HG03565 (cell line): ENCODE data around the gene PDZD2.
"Not testable (repeated sequence)": the region's sequence is repeated elsewhere in the genome, so short reads cannot be mapped to it uniquely, and the experiment has no call there.

ENCODE experiments used
- ATAC-seq: cut with Tn5 transposase; IDR thresholded peaks from one replicate; pipeline ENCODE4 v1.9.1; 2021; ENCODE audit warnings: mild to moderate bottlenecking, moderate library complexity; ENCODE audit not compliant: unreplicated experiment

PDZD2 gene

DNA sequence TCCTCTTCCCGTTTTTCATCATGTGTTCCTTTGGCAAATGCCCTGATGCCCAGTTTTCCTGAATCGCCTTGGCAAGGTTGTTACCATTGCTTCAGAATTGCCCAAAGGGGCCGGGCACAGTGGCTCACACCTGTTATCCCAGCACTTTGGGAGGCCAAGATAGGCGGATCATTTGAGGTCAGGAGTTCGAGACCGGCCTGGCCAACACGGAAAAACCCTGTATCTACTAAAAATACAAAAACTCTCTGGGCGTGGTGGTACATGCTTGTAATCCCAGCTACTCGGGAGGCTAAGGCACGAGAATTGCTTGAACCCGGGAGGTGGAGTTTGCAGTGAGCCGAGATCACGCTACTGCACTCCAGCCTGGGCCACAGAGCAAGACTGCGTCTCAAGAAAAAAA is 125.8 kb downstream of the PDZD2 start:
- ATAC-seq: not testable (repeated sequence)

DNA sequence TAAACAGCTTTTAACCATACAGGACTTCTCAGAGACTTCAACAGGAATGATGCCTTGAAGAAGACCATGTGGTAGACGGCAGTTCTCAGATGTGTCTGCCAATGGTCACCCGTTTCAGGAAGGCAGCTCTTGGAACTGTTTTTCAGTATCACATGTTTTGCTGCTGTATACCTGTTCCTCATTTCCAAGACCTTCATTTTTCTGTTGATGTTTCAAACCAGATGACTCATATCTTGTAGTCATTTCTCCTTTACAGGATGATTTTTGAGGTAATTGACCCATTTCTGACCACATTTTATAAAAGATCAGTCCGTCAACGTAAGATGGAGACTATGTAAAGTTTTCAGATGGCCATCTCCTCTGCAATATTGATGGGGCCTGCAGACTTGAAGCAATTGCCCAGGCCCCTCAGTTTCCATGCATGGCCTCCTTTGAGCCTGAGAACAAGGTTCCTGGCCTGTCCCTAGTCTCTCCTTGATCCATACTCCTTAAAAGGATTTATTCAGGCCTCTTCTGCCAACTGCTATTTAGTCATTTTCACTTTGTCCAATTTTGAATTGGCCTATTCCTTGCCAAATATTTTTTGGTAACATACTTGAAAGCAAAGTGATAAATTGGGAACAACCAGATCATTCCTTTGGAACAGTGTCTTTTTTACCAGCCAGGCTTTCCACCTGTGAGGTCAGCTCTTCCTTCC is 128.6 kb downstream of the PDZD2 start:
- ATAC-seq: no peak

DNA sequence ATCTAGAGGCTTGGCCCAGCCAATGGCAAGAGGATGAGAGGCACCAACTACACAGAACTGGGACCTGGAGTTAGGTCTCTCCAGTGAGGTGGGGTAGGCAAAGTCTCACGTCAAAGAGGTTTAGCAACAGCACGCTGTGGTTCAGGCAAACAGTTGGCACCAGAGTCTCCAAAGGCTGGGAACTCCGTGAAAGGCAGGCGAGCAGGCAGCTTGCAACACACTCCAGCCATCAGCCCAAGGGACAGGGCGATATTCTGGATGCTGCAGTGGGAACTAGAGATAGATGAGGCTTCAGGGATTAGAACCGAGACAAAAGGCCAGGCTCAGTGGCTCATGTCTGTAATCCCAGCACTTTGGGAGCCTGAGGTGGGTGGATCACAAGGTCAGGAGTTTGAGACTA is 129.1 kb downstream of the PDZD2 start:
- no peak for ATAC-seq

DNA sequence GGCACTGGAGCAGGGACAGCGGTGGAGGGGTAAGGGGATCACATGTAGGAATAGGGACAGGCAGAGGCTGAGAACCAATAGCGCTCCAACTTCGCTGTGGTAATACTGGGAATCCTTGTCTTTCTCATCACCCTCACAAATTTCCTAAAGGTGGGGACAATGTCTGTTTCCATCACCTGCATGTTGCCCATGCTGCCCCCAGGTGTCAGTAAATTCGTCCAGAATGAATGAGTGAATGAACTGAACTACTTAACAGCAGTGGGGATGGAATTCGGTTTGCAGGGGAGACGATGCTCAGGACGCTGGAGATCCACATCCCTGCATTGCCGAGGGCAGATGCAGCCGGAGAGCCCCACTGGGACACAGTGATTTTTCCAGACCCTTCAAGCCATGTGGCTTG is 129.9 kb downstream of the PDZD2 start:
- no peak for ATAC-seq

DNA sequence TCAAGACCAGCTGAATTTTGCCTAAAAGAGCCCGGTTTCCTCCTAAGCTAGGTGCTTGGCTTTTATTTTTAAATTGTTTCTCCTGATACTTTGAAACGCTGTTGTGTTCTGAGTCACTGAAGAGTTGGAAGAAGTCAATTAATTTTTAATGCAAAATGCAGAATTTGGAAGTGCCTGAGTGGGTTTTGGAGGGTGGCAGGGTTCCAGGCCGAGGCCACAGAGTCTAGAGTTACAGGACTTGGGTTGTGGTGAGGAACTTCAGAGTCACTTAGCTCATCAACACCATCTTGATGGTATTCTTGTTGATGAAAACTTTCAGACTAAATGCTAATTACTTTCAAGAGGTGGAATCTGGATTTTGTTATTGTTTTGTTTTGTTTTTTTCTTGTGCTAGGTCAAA is 130.6 kb downstream of the PDZD2 start:
- no peak for ATAC-seq

DNA sequence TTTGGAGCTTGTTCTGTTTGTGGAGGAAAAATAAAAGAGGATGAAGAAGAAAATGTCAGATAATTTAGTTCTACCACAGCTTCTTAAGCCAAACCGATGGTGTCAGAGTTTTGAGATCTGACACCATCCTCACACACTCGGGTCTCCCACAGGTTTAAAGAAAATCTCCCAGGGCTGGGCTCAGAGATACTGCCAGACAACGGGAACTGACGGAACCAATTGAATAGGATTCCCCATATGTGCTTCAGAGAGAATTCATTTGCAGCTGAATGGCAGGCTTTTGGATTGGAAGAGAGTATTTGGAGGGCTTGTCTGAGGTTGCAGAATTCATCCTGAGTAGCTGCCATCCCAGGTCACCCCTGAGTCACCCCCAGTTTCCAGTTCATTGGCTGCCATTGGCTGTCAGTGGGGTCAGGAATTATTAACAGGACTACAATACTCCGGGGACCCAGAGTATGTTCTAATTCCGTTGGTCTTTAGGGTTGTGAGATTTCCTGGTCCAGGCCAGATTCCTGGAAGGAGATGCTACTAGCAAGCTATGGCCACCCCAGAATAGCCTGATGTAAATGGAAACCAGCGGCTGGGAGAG is 131.3 kb downstream of the PDZD2 start:
- ATAC-seq: no peak

DNA sequence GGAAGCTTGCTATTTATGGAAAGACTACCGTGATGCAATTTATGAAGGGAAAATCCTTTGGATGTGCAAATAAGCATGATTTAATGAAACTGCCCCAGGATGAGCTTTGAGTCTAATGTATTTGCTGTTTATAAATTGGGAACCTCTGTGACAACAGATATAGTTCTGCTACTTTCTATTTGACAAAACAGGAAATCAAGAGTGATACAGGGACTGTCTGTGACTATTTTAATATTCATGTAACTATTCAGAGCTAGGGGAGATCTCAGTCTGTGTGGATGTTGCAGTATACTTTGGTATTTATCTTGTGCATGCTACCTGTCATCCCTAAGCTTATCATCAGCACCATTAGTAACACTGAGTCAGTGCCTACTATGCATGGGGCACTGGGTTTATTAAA is 132.1 kb downstream of the PDZD2 start:
- peak; percentile 92 for ATAC-seq

DNA sequence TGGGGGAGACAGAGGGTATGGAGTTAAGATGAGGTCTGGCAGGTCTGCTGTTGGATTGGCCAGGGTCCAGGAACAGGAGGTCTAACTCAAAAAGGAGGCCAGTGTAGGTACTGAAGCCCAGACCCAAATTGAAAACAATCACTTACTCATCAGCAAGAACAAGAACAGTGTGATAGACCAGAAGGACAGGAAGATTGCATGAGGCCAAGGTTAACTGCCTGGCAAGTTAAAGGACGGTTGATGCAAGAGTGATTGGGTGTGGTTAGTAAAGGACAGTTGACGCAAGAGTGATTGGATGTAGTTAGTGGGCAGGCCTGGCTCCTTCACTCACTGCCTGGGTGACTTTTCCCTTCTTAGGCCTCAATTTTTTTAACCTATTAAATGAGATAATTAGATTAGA is 132.6 kb downstream of the PDZD2 start:
- ATAC-seq: peak; percentile 15

DNA sequence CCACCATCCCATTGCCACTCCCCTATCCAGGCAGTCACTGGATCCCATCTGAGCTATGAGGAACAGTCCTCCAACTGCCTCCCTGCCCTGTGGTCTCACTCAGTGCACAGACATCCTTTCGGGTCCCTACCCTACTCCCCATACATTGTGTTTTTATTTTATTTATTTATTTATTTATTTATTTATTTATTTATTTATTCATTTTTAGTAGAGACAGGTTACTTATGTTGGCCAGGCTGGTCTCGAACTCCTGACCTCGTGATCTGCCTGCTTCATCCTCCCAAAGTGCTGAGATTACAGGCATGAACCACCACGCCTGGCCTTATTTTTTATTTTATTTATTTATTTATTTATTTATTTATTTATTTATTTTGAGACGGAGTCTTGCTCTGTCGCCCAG is 137.4 kb downstream of the PDZD2 start:
- not testable (repeated sequence) for ATAC-seq

DNA sequence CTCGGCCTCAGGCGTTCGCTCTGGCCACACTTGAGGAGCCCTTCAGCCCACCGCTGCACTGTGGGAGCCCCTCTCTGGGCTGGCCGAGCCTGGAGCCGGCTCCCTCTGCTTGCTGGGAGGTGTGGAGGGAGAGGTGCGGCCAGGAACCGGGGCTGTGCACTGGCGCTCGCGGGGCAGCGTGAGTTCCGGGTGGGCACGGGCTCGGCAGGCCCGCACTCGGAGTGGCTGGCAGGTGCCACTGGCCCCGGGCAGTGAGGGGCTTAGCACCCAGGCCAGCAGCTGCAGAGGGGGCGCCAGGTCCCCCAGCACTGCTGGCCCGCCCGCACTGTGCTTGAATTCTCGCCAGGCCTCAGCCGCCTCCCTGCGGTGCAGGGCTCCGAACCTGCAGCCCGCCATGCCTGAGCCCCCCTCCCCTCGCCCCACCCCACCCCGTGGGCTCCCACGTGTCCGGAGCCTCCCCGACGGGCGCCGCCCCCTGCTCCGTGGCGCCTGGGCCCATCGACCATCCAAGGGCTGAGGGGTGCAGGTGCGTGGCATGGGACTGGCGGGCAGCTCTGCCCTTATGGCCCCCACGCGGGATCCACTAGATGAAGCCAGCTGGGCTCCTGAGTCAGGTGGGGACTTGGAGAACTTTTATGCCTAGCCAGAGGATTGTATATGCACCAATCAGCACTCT is 138.2 kb downstream of the PDZD2 start:
- ATAC-seq: no peak

DNA sequence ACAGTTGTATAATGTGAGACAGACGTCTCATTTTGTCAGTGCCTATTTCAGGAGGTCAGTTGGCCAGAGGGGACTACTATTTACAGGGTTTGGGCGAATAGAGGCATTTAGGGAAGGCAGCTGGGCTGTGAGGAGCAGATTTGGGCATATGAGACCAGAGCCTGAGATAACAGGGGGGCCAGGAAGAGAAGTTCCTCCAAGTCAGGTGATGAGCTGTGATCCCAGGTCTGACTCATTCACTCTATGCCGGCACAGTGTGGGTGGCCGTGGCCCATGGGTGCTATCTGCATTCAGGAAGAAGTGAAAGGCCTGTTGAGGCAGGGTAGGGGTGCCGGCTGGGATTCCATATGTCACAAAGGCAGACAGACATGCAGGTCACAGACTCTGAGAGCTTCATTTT is 142.8 kb downstream of the PDZD2 start:
- peak; percentile 79 for ATAC-seq

DNA sequence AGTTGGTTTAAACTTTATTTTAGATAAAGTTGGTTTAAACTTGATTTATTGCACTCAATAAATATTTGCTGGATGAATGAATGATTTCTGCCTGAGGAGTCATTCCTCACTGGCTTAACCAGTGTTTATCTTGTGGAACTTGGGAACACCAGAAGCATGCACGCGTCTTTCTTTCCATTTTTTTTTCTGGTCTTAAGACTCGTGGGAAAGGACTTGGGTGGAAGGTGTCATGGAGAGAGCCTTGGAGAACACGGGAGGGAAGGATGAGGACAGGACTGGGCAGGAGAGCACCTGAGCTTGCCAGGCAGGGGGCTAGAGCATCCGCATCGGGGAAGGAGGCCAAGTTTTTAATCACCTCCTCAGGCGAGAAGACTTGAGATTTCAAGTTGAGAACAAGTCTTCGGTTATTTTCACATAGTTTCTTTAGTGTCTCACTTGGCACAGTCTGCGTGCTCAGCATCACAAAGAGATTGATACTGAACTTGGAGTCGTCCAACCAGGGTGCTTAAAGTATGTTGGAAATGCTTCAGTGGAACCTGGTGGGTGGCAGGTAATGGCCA is 144.2 kb downstream of the PDZD2 start:
- ATAC-seq: no peak

DNA sequence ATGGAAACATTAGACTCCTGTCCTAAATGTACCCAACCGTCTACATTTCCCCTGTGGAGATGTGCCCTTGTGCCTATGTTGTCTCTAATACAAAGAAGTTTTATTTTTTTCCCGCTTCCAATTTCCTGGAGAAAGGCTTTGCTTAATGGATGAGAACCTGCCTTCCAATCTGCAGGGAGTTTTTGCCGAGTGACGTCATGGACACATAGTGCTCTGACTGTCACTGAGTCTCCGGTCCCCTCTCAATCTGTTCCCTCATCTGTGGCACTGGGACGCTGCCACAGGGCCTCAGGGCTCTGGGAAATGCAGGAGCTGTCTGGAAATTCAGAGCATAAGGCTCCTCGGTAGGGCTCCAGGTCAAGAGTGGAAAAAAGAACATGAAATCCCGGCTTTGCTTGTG is 144.8 kb downstream of the PDZD2 start:
- ATAC-seq: no peak

DNA sequence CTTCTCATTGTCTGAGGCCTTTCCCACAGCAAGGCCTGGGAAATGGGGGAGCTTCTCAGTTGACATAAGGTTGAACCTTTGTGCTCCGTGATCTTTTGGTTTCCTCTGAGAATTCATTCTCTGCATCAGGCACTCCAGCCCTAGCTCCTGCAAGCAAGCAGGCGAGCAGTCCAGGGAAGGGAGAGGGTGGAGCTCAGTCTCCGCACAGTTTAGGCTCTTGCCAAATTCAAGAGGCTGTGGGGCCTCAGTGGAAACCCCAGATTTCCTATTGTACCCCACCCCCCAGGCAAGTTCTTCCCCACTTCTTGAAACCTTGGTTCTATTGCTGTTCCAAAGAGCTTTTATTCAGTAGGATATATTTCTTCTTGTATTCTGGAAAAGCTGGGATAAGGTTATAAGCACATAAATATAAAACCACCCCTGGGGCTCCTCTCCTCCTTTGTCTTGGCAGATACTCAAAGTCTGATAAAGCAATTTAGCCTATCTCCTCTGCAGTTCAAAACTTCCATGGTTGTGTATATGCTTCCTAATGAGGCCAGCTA is 147.2 kb downstream of the PDZD2 start:
- ATAC-seq: no peak

DNA sequence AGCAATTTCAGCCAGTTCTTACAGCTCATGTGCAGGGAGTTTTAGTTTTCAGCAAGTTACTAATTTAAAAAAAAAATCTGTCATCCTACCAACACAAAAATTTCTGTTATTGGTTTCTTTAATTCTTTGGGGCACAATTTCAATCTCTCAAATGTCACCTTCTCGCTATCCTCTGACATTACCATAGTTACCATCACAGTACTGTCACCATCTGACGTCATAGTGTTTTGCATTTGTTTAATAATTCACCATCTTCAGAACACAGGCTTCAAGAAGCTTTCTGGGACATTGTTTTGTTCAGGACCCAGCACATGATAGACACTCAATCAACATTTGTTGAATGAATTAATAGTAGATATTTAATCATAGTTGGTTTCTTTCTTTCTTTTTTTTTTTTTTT is 155.1 kb downstream of the PDZD2 start:
- no peak for ATAC-seq

DNA sequence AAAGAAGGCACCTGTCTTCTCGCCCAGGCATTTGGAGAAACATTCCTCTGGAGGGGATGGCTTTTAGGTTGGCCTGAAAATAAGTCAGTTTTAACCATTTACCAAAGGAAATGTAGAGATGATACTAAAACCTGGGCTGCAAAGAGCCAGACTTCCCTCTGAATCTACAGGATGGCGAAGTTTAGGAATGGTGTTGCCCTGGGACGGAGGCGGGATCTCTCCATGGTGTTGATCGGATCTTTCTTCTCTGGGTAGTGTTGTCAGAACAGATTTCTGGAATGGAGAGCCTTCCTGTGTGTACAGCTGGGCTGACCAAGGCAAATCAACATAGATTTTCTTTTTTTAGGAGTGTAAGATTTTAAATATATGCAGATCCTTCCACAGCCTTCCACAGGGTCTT is 159.2 kb downstream of the PDZD2 start:
- ATAC-seq: no peak

DNA sequence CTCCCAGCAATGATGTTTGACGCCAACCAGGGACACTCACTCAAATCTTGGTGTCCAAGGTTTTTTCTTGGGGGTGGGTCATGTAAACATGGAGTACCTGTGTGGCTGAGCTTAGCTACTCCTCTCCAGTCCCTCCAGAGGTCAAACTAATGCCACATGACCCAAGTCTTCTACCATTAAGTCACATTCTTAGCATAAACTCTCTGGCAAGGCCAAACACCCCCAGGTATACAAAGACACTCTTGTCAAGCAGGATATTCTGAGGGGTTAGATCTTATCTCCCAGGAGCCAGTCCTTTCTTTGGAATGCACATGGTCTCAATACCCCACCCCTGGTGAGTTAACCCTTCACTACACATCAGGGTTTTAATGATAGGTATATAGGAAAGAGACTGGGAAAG is 161.4 kb downstream of the PDZD2 start:
- ATAC-seq: no peak

DNA sequence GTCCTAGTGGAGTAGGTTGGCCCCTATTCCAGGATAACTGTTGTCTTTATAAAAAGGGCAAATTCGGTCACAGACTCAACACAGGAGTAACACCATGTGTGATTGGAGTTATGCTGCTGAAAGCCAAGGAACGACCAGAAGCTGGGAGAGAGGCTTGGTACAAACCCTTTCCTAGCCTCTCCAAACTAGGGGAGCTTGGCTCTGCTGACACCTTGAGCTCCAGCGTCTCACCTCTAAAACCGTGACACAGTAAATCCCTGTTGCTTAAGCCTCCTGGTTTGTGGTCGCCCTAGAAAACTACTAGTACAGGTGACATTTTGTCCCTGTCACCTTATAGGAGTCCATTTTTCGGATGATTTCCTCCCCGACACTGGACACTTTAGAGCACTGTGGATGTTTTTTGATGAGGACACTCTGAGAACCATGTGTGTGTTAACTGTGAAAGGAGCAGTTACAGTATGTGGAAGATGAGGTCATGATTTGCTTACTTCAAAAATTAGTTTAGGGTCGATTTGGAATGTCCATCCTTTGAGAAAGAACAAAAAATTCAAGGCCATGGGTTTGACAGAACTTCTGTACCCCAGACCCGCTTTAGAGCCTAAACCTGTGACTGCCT is 167.0 kb downstream of the PDZD2 start:
- ATAC-seq: no peak

DNA sequence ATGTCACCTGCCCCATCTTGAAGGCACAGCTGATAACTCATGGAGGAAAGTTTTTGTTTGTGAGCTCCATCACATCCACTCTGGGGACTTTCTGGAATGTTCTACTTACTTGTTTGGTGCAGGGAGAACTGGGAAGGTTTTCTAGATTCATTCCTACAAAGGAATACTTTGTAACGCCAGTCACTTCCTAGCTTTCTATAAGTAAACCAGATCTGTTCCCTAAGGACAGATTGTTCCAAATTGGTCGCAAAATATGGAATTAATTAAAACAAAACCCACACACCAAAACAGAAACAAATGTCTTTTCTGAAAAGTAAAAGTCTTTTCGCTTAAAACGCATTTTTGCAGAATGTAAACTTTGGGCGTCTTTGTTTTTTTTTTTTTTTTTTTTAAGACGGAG is 167.6 kb downstream of the PDZD2 start:
- no peak for ATAC-seq

DNA sequence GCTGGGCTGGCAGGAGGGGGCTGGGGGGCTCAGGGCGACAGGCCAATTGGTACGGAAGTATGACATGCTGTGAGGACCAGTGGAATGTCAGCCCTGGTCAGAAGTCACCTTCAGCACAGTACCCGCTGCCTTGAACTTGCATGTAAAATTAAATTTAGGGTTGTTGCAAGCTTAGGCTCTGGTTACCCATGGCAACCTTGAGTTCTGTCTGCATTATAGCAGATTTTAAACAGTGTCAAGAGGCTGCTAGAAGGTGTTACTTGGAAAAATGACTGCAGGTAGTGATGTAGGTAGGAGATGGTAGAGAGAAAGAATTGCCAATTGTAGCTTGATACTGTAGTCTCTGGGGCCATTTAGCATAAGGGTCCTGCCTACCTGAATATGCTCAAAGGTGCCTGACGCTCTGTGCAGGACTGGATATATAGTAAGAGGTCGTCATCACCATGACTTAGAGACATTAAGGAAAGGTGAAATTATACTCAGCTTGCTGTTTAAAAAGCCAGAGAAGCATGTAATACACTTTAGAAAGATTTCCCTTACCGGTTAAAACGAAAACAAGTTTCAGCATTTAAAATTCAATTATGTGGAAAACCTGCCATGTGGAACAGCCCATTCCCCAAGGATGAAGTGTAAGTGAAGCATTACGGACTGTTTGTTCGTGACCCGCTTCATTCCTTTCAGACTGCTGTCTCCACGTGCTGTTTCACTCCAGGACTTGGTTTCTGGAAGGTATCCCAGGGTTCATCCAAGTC is 169.0 kb downstream of the PDZD2 start:
- ATAC-seq: no peak
